Loucy (cell line): Measurements from ENCODE around the gene NINL.

ENCODE experiments used
- H2AFZ ChIP-seq: fragments of 200-600 bp; sonication (generic); 2 replicates; pipeline ENCODE4 v1.6.0; 2016; ENCODE audit warnings: antibody characterized with exemption, mild to moderate bottlenecking, low read length, moderate library complexity
- H3F3A ChIP-seq: fragments of 200-600 bp; 2 replicates; pipeline ENCODE4 v1.6.0; 2016; ENCODE audit warnings: antibody characterized with exemption, low read depth, mild to moderate bottlenecking
- H3K27me3 ChIP-seq: fragments of 200-600 bp; sonication (generic); 2 replicates; pipeline ENCODE4 v1.6.1; 2014; ENCODE audit warnings: low read length, mild to moderate bottlenecking; ENCODE audit not compliant: insufficient read depth, poor library complexity, severe bottlenecking
- H3K36me3 ChIP-seq: fragments of 200-600 bp; sonication (generic); 2 replicates; pipeline ENCODE4 v1.6.1; 2016; ENCODE audit warnings: low read length; ENCODE audit not compliant: insufficient read depth
- H3K4me1 ChIP-seq: fragments of 200-600 bp; sonication (generic); 2 replicates; pipeline ENCODE4 v1.5.1; 2014; ENCODE audit warnings: low read length, mild to moderate bottlenecking; ENCODE audit not compliant: insufficient read depth, poor library complexity, severe bottlenecking
- H3K4me2 ChIP-seq: fragments of 200-600 bp; sonication (generic); 2 replicates; pipeline ENCODE4 v1.6.0; 2014; ENCODE audit warnings: antibody characterized with exemption, low read length, low read depth, mild to moderate bottlenecking; ENCODE audit not compliant: poor library complexity, severe bottlenecking
- H3K4me3 ChIP-seq: fragments of 200-600 bp; sonication (generic); 2 replicates; pipeline ENCODE4 v1.5.1; 2014; ENCODE audit warnings: low read length, mild to moderate bottlenecking, mixed read lengths; ENCODE audit not compliant: poor library complexity, severe bottlenecking
- H3K79me2 ChIP-seq: fragments of 200-600 bp; sonication (generic); 2 replicates; pipeline ENCODE4 v1.6.1; 2014; ENCODE audit warnings: low read length; ENCODE audit not compliant: insufficient read depth
- H3K9ac ChIP-seq: fragments of 200-600 bp; sonication (generic); 2 replicates; pipeline ENCODE4 v1.6.0; 2014; ENCODE audit warnings: mild to moderate bottlenecking, low read depth, low read length, moderate library complexity; ENCODE audit not compliant: poor library complexity, severe bottlenecking
- H3K9me2 ChIP-seq: fragments of 200-600 bp; sonication (generic); replicated peaks from 2 replicates; pipeline ENCODE4 v1.6.1; 2016; ENCODE audit warnings: low read depth, low read length, mixed read lengths
- H3K9me3 ChIP-seq: fragments of 200-600 bp; sonication (generic); 2 replicates; pipeline ENCODE4 v1.6.1; 2014; ENCODE audit warnings: mild to moderate bottlenecking, antibody characterized with exemption, low read length, low read depth; ENCODE audit not compliant: insufficient read depth
- H4K20me1 ChIP-seq: fragments of 200-600 bp; sonication (generic); 2 replicates; pipeline ENCODE4 v1.6.0; 2014; ENCODE audit warnings: antibody characterized with exemption, low read length, mild to moderate bottlenecking; ENCODE audit not compliant: insufficient read depth, poor library complexity, severe bottlenecking
- CTCF ChIP-seq: fragments of 200-600 bp; sonication (generic); conservative IDR thresholded peaks from 2 replicates; pipeline ENCODE4 v1.5.1; 2014; ENCODE audit warnings: mild to moderate bottlenecking, antibody characterized with exemption, low read length
- EZH2phosphoT487 ChIP-seq: fragments of 200-600 bp; IDR thresholded peaks from 2 replicates; pipeline ENCODE4 v1.6.1; 2018; ENCODE audit warnings: antibody characterized with exemption, mild to moderate bottlenecking, moderate library complexity, borderline replicate concordance

Gene NINL

GRCh38 chr20:25529295-25529951 lies 55.9 kb downstream of the NINL start:
- H3K79me2 ChIP-seq, result peaks cover 19% of the 10 kb centered on the region
- no peaks in the 10 kb centered on the region for H3K9me3 ChIP-seq
- H3K27me3 ChIP-seq, result no peaks in the 10 kb centered on the region
- no peaks in the 10 kb centered on the region for H3K4me1 ChIP-seq
- no peak overlapping the region for H3K9ac ChIP-seq
- no peak overlapping the region for H3K4me3 ChIP-seq
- H3K36me3 ChIP-seq, result peaks cover 14% of the 10 kb centered on the region; the same call in 1 of the 2 replicates
- H2AFZ ChIP-seq, result no peak overlapping the region
- no peaks in the 10 kb centered on the region for H3F3A ChIP-seq
- H3K9me2 ChIP-seq, result no peaks in the 10 kb centered on the region
- no peak for TF ChIP-seq CTCF
- no peak for TF ChIP-seq EZH2phosphoT487
- no peak overlapping the region for H3K4me2 ChIP-seq
- peaks cover 2% of the 10 kb centered on the region for H4K20me1 ChIP-seq

- H3K36me3 ChIP-seq, result peaks cover 23% of the 10 kb centered on the region; the same call in 1 of the 2 replicates
- H3K9ac ChIP-seq, result no peak overlapping the region
- H3F3A ChIP-seq, result no peaks in the 10 kb centered on the region
- no peaks in the 10 kb centered on the region for H3K27me3 ChIP-seq
- peaks cover 14% of the 10 kb centered on the region; the same call in 1 of the 2 replicates for H3K79me2 ChIP-seq
- H3K4me2 ChIP-seq, result no peak overlapping the region
- no peak overlapping the region for H2AFZ ChIP-seq
- H3K4me1 ChIP-seq, result no peaks in the 10 kb centered on the region
- H4K20me1 ChIP-seq, result peaks cover 2% of the 10 kb centered on the region
- TF ChIP-seq CTCF, result no peak
- TF ChIP-seq EZH2phosphoT487, result no peak
- no peak overlapping the region for H3K4me3 ChIP-seq
- no peaks in the 10 kb centered on the region for H3K9me3 ChIP-seq
- no peaks in the 10 kb centered on the region for H3K9me2 ChIP-seq
Observed at GRCh38 chr20:25527949-25528348, 57.4 kb downstream of the NINL start.

GRCh38 chr20:25526446-25526845 lies 58.9 kb downstream of the NINL start:
- Histone ChIP-seq H3F3A (no peaks in the 10 kb centered on the region), H3K27me3 (no peaks in the 10 kb centered on the region), H2AFZ (no peak overlapping the region), H3K9ac (no peak overlapping the region), H3K4me1 (no peaks in the 10 kb centered on the region), H3K9me2 (no peaks in the 10 kb centered on the region), H3K79me2 (peaks cover 9% of the 10 kb centered on the region; the same call in 1 of the 2 replicates), H3K4me2 (no peak overlapping the region), H3K9me3 (no peaks in the 10 kb centered on the region), H3K36me3 (peaks cover 38% of the 10 kb centered on the region; the same call in 1 of the 2 replicates), H3K4me3 (no peak overlapping the region), H4K20me1 (no peaks in the 10 kb centered on the region)
- TF ChIP-seq CTCF, result no peak
- no peak for TF ChIP-seq EZH2phosphoT487
